Calu3 (cell line): Measurements from ENCODE around the gene GEMIN7. TPM values are rescaled to one million over a fixed set of nuclear protein-coding genes. Genes with fewer than 3 reads are reported as not detected.
A peak's percentile ranks its signal among the peaks of the same experiment; 100 is the strongest.

Experiments
- BruUV-seq: library from RNA; stranded (reverse); fragments of 400-500 nt; replicated peaks from 2 replicates; lab custom pipeline; 2021; lab: Mats Ljungman, UMichigan
- CTCF ChIA-PET: fragments of 300-600 bp; sonication (Branson Sonifier 250); formaldehyde crosslinking; loops from one replicate; lab custom pipeline; 2022; ENCODE audit warnings: antibody characterized with exemption; lab: Charles Lee
- DNase-seq: peaks from one replicate; pipeline ENCODE4 v3.0.0; 2022
- H3K27ac Mint-ChIP-seq: one replicate; pipeline ENCODE4 v1.8.0; 2022; ENCODE audit warnings: mixed read lengths; ENCODE audit not compliant: unreplicated experiment
- H3K27me3 Mint-ChIP-seq: one replicate; pipeline ENCODE4 v1.8.0; 2022; ENCODE audit warnings: mixed read lengths; ENCODE audit not compliant: unreplicated experiment
- H3K36me3 Mint-ChIP-seq: one replicate; pipeline ENCODE4 v1.8.0; 2022; ENCODE audit warnings: mild to moderate bottlenecking, moderate library complexity, mixed read lengths; ENCODE audit not compliant: insufficient read depth, unreplicated experiment
- H3K4me1 Mint-ChIP-seq: one replicate; pipeline ENCODE4 v1.8.0; 2022; ENCODE audit warnings: mild to moderate bottlenecking, low read depth, mixed read lengths; ENCODE audit not compliant: unreplicated experiment
- H3K4me3 Mint-ChIP-seq: one replicate; pipeline ENCODE4 v1.8.0; 2022; ENCODE audit warnings: mild to moderate bottlenecking, low read depth, moderate library complexity, mixed read lengths; ENCODE audit not compliant: unreplicated experiment
- H3K9me3 Mint-ChIP-seq: one replicate; pipeline ENCODE4 v1.8.0; 2022; ENCODE audit warnings: low read depth, mixed read lengths; ENCODE audit not compliant: unreplicated experiment
- CTCF ChIP-seq: fragments of 200-600 bp; IDR thresholded peaks from one replicate; pipeline ENCODE4 v1.8.0; 2022; ENCODE audit warnings: antibody characterized with exemption; ENCODE audit not compliant: unreplicated experiment
- intact Hi-C: fragments of 100-400 bp; cut with micrococcal nuclease; formaldehyde crosslinking; loops from one replicate; pipeline ENCODE4 v1.10.0; 2022; ENCODE audit not compliant: unreplicated experiment
- total RNA-seq: library from RNA; stranded (reverse); gene quantifications from 2 replicates; pipeline ENCODE4 v1.2.3, GENCODE V29; 2022

Gene GEMIN7
- total RNA-seq, 1 experiment from 2014 or later = 36.0 TPM

- CTCF ChIA-PET = no interaction called here
- no peak overlapping the region for H3K4me3 Mint-ChIP-seq
Measured at GRCh38 chr19:45128806-45129205, 49.7 kb downstream of the GEMIN7 start.

GRCh38 chr19:45130236-45130635 is 51.2 kb downstream of the GEMIN7 start:
- H3K4me3 Mint-ChIP-seq = no peak overlapping the region
- no TSS peak for BruUV-seq
- no peak overlapping the region for H3K27ac Mint-ChIP-seq
- no peaks in the 10 kb centered on the region for H3K27me3 Mint-ChIP-seq
- DNase-seq = no peak
- intact Hi-C loops = loop anchor here (2.0 kb wide), 1 partner anchor 29 kb away; no protein-coding TSS in a partner anchor
- CTCF ChIA-PET = no interaction called here
- TF ChIP-seq CTCF = no peak
- H3K9me3 Mint-ChIP-seq = no peaks in the 10 kb centered on the region
- H3K4me1 Mint-ChIP-seq = peaks cover 28% of the 10 kb centered on the region
- H3K36me3 Mint-ChIP-seq = peaks cover 26% of the 10 kb centered on the region

More at GRCh38 chr19:45128806-45129205, 49.7 kb downstream of the GEMIN7 start:
- Mint-ChIP-seq H3K4me1 (peaks cover 37% of the 10 kb centered on the region), H3K27me3 (no peaks in the 10 kb centered on the region), H3K9me3 (no peaks in the 10 kb centered on the region), H3K27ac (no peak overlapping the region), H3K36me3 (peaks cover 26% of the 10 kb centered on the region)
- intact Hi-C loops = loop anchor here (5.0 kb wide), 1 partner anchor 37 kb away; the partner anchor contains the start of gene PPP1R37
- no peak for DNase-seq
- TF ChIP-seq CTCF = no peak
- BruUV-seq = no TSS peak

- CTCF ChIA-PET = interaction anchor here (0.5 to 1.1 kb wide), 7 partner anchors 18 to 534 kb away, joined by 3 to 19 read pairs (median 4); partner anchors contain the start of gene PPP1R37
- peak; percentile 70 for TF ChIP-seq CTCF
Measured at GRCh38 chr19:45130888-45131615, 52.0 kb downstream of the GEMIN7 start.

GRCh38 chr19:45133661-45134060 is 54.6 kb downstream of the GEMIN7 start:
- no TSS peak for BruUV-seq
- Mint-ChIP-seq H3K27ac (no peak overlapping the region), H3K27me3 (no peaks in the 10 kb centered on the region), H3K9me3 (no peaks in the 10 kb centered on the region), H3K4me1 (peaks cover 12% of the 10 kb centered on the region), H3K4me3 (no peak overlapping the region), H3K36me3 (peaks cover 13% of the 10 kb centered on the region)
- no peak for TF ChIP-seq CTCF
- no peak for DNase-seq
- intact Hi-C loops = no loop called here
- CTCF ChIA-PET = no interaction called here

More at GRCh38 chr19:45130888-45131615, 52.0 kb downstream of the GEMIN7 start:
- H3K4me3 Mint-ChIP-seq = no peak overlapping the region
- H3K36me3 Mint-ChIP-seq = peaks cover 20% of the 10 kb centered on the region
- H3K9me3 Mint-ChIP-seq = no peaks in the 10 kb centered on the region
- no TSS peak for BruUV-seq
- intact Hi-C loops = loop anchor here (2.0 kb wide), 1 partner anchor 30 kb away; no protein-coding TSS in a partner anchor
- DNase-seq = peak; percentile 83
- H3K27ac Mint-ChIP-seq = peak overlapping the region; percentile 28
- no peaks in the 10 kb centered on the region for H3K27me3 Mint-ChIP-seq
- H3K4me1 Mint-ChIP-seq = peaks cover 22% of the 10 kb centered on the region
